SU-DHL-6 (cell line): ENCODE data around the gene TRAF3IP1.

Source experiments
- H2AFZ ChIP-seq: fragments of 200-600 bp; sonication (generic); 2 replicates; pipeline ENCODE4 v1.6.1; 2014; ENCODE audit warnings: low read depth, mild to moderate bottlenecking, moderate library complexity, mixed read lengths, antibody characterized with exemption, low read length; ENCODE audit not compliant: severe bottlenecking
- H3F3A ChIP-seq: fragments of 200-600 bp; shearing (Covaris generic); 2 replicates; pipeline ENCODE4 v1.6.0; 2016; ENCODE audit warnings: antibody characterized with exemption, mild to moderate bottlenecking; ENCODE audit not compliant: insufficient read depth
- H3K27ac ChIP-seq: fragments of 200-600 bp; sonication (generic); 2 replicates; pipeline ENCODE4 v1.5.1; 2016; ENCODE audit warnings: low read depth, mild to moderate bottlenecking, low read length, moderate library complexity, mixed read lengths
- H3K27me3 ChIP-seq: fragments of 200-600 bp; sonication (generic), shearing (Covaris generic); 2 replicates; pipeline ENCODE4 v1.6.0; 2014; ENCODE audit warnings: mild to moderate bottlenecking, low read length
- H3K36me3 ChIP-seq: fragments of 200-600 bp; sonication (generic); 2 replicates; pipeline ENCODE4 v1.6.1; 2014; ENCODE audit warnings: mild to moderate bottlenecking, low read length, mixed read lengths
- H3K4me2 ChIP-seq: fragments of 300-600, 200-600 bp; shearing (Covaris generic), sonication (generic); 2 replicates; pipeline ENCODE4 v1.6.0; 2014; ENCODE audit warnings: low read length, low read depth, mild to moderate bottlenecking; ENCODE audit not compliant: poor library complexity, severe bottlenecking
- H3K4me3 ChIP-seq: fragments of 200-600 bp; sonication (generic); 2 replicates; pipeline ENCODE4 v1.5.1; 2014; ENCODE audit warnings: antibody characterized with exemption, low read length, mild to moderate bottlenecking, mixed read lengths; ENCODE audit not compliant: insufficient read depth, poor library complexity, severe bottlenecking
- H3K79me2 ChIP-seq: fragments of 200-600 bp; sonication (generic); 2 replicates; pipeline ENCODE4 v1.6.1; 2014; ENCODE audit warnings: mild to moderate bottlenecking, low read length, moderate library complexity; ENCODE audit not compliant: insufficient read depth
- H3K9ac ChIP-seq: fragments of 200-600 bp; sonication (generic); 2 replicates; pipeline ENCODE4 v1.7.0; 2014; ENCODE audit warnings: mild to moderate bottlenecking, low read length
- H3K9me2 ChIP-seq: fragments of 200-600 bp; sonication (generic); replicated peaks from 2 replicates; pipeline ENCODE4 v1.6.1; 2014; ENCODE audit warnings: low read length; ENCODE audit not compliant: insufficient read depth
- H3K9me3 ChIP-seq: fragments of 200-600 bp; sonication (generic); 2 replicates; pipeline ENCODE4 v1.6.1; 2014; ENCODE audit warnings: low read length, mixed read lengths; ENCODE audit not compliant: insufficient read depth
- H4K20me1 ChIP-seq: fragments of 200-600 bp; sonication (generic); 2 replicates; pipeline ENCODE4 v1.6.1; 2014; ENCODE audit warnings: low read depth, mild to moderate bottlenecking, antibody characterized with exemption, low read length, moderate library complexity, mixed read lengths
- EZH2phosphoT487 ChIP-seq: fragments of 200-600 bp; sonication (generic), shearing (Covaris generic); conservative IDR thresholded peaks from 2 replicates; pipeline ENCODE4 v1.6.1; 2018; ENCODE audit warnings: mild to moderate bottlenecking, antibody characterized with exemption, low read length, moderate library complexity, mixed read lengths
- TF ChIP-seq, protein P1 (sequence below): fragments of 200-600 bp; sonication (generic); IDR thresholded peaks from one replicate; pipeline ENCODE4 v1.5.1; 2017; ENCODE audit warnings: antibody characterized with exemption, mild to moderate bottlenecking, low read length, moderate library complexity; ENCODE audit not compliant: insufficient read depth, poor library complexity, severe bottlenecking

The TRAF3IP1 gene

DNA sequence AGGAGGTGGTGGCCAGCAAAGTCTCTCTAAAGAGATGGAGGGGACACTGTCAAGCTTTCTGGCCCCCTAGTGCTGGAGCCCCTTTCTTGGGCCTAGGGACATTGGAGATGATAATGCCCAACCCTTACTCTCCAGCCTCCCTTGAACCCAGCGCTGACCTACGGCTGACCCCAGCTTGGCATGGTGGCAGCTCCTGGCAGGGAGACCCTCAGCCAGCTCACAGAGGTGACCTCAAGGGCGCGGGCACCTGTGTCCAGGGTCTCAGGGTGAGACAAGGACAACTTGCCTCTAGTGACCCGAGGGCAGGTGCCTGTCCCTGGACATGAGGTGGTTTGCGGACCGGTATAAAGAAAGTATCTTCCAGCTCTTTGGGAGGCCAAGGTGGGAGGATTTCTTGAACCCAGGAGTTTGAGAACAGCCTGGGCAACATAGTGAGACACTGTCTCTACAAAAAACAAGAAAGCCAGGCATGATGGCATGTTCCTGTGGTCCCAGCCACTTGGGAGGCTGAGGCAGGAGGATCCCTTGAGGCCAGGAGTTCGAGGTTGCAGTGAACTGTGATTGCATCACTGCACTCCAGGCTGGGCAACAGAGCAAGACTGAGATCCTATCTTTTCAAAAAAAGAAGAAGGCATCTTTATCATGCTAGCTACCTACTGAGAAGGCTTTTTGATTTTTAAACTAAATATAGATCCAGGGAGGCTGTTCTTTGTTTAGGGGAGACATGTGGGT, 28.6 kb upstream of the TRAF3IP1 start:
- H3K9me2 ChIP-seq, result no peaks in the 10 kb centered on the region
- H3K4me2 ChIP-seq, result no peak overlapping the region
- no peaks in the 10 kb centered on the region for H3K27me3 ChIP-seq
- peaks cover 13% of the 10 kb centered on the region; the same call in 1 of the 2 replicates for H3F3A ChIP-seq
- no peak overlapping the region for H3K4me3 ChIP-seq
- no peaks in the 10 kb centered on the region; the same call in 1 of the 2 replicates for H4K20me1 ChIP-seq
- no peaks in the 10 kb centered on the region for H3K9me3 ChIP-seq
- TF ChIP-seq, protein P1, sequence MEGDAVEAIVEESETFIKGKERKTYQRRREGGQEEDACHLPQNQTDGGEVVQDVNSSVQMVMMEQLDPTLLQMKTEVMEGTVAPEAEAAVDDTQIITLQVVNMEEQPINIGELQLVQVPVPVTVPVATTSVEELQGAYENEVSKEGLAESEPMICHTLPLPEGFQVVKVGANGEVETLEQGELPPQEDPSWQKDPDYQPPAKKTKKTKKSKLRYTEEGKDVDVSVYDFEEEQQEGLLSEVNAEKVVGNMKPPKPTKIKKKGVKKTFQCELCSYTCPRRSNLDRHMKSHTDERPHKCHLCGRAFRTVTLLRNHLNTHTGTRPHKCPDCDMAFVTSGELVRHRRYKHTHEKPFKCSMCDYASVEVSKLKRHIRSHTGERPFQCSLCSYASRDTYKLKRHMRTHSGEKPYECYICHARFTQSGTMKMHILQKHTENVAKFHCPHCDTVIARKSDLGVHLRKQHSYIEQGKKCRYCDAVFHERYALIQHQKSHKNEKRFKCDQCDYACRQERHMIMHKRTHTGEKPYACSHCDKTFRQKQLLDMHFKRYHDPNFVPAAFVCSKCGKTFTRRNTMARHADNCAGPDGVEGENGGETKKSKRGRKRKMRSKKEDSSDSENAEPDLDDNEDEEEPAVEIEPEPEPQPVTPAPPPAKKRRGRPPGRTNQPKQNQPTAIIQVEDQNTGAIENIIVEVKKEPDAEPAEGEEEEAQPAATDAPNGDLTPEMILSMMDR, result no peak
- no peak for TF ChIP-seq EZH2phosphoT487
- H2AFZ ChIP-seq, result no peak overlapping the region
- H3K36me3 ChIP-seq, result no peaks in the 10 kb centered on the region
- H3K79me2 ChIP-seq, result peaks cover 16% of the 10 kb centered on the region
- no peak overlapping the region for H3K9ac ChIP-seq
- no peak overlapping the region for H3K27ac ChIP-seq

DNA sequence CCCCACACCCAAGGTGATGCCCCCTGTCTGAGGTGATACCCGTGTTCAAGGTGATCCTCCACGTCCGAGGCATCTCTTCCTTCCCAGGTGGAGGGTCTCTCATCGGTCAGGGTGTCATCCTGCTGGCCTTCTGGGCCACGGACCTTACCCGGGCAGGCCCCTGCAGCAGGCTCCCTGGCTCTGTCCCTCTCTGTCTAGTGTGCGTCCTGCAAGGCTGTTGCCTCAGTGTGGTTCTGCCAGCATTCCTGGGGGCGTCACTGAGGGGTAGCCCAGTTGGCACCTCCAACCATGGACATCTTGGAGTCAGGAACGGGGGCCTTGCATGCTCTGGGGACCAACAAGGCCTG, 26.3 kb upstream of the TRAF3IP1 start:
- no peak for TF ChIP-seq EZH2phosphoT487
- TF ChIP-seq, protein P1, result no peak
- Histone ChIP-seq H4K20me1 (no peaks in the 10 kb centered on the region), H3K79me2 (no peaks in the 10 kb centered on the region), H3K9ac (no peak overlapping the region), H2AFZ (no peak overlapping the region), H3K9me2 (no peaks in the 10 kb centered on the region), H3K9me3 (no peaks in the 10 kb centered on the region), H3K36me3 (no peaks in the 10 kb centered on the region), H3K27ac (no peak overlapping the region), H3K4me2 (no peak overlapping the region), H3F3A (peaks cover 13% of the 10 kb centered on the region; the same call in 1 of the 2 replicates), H3K4me3 (no peak overlapping the region), H3K27me3 (no peaks in the 10 kb centered on the region)

DNA sequence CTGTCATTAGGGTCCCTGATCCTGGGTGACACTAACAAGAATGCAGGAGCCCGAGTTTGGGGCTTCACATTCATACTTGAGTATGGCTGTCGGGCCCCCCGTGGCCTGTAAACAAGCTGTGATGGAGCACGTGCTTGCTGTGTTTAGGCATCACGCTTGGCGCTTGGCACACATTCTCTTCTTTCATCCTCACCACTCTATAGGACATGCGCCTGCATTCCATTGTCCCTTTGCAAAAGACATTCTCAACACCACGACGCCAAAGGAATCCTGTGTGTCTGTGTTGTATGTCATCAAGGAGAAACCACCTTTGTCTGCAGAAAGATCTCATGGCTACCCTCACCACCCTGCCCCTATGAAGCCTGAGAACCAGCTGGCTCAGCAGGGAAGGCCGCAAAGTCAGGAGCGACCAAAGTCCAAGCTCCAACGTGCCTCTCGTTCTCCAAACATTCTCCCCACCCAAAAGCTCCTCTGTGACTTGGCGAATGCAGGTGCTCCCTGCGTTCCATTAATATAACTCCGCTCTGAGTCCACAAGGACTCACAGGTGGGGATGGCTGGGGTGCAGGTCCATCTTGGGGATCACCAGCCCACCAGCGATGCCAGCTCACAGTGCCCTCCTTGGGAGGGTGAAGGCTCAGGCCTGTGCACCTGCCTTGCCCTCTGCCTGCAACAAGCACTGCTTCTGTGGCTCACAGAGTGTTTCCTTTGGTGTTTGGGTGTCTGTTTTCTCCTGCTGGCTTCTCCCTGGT, 25.8 kb upstream of the TRAF3IP1 start:
- H3K27me3 ChIP-seq, result no peaks in the 10 kb centered on the region
- H3K9me2 ChIP-seq, result no peaks in the 10 kb centered on the region
- H3K9me3 ChIP-seq, result no peaks in the 10 kb centered on the region
- H3K36me3 ChIP-seq, result no peaks in the 10 kb centered on the region
- H3K4me3 ChIP-seq, result no peak overlapping the region
- H3K9ac ChIP-seq, result no peak overlapping the region
- peaks cover 10% of the 10 kb centered on the region; the same call in 1 of the 2 replicates for H3F3A ChIP-seq
- H3K4me2 ChIP-seq, result no peak overlapping the region
- no peak overlapping the region for H3K27ac ChIP-seq
- no peaks in the 10 kb centered on the region for H3K79me2 ChIP-seq
- TF ChIP-seq EZH2phosphoT487, result no peak
- TF ChIP-seq, protein P1, result no peak
- no peak overlapping the region for H2AFZ ChIP-seq
- no peaks in the 10 kb centered on the region for H4K20me1 ChIP-seq
